Measurements from ENCODE around the gene MCC. TPM values are rescaled to one million over a fixed set of nuclear protein-coding genes. Genes with fewer than 3 reads are reported as not detected.

The MCC gene
- total and polyA plus RNA-seq, 12 donors, result 1.8 to 12.6 (median 8.9) TPM

DNA sequence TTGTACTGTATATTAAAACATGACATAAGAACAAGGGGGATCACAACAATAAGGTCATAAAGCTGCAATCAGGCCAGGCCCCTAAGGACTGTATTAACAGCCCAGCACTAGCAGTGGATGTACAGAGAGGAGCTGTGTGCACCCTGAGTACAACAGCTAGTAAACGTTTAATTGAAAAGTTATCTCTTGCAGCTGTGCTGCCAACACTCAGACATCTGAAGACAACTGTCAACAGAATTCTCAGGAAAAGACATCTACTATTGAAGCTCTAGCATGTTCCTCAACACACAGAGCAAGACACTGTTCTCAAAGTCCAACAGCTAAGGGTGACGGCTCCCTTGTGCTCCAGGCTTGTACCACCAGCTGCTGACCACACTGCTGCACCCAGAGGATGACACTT lies 312.1 kb downstream of the MCC start:
- H3K4me1 ChIP-seq (replicated peaks in 1 of 2), result peaks cover 0 to 8% of the 10 kb centered on the region in 2 donors
- H3K36me3 ChIP-seq (replicated peaks in 1 of 2), result no peaks in the 10 kb centered on the region
- TF ChIP-seq, protein P1, sequence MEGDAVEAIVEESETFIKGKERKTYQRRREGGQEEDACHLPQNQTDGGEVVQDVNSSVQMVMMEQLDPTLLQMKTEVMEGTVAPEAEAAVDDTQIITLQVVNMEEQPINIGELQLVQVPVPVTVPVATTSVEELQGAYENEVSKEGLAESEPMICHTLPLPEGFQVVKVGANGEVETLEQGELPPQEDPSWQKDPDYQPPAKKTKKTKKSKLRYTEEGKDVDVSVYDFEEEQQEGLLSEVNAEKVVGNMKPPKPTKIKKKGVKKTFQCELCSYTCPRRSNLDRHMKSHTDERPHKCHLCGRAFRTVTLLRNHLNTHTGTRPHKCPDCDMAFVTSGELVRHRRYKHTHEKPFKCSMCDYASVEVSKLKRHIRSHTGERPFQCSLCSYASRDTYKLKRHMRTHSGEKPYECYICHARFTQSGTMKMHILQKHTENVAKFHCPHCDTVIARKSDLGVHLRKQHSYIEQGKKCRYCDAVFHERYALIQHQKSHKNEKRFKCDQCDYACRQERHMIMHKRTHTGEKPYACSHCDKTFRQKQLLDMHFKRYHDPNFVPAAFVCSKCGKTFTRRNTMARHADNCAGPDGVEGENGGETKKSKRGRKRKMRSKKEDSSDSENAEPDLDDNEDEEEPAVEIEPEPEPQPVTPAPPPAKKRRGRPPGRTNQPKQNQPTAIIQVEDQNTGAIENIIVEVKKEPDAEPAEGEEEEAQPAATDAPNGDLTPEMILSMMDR (IDR thresholded peaks at IDR 0.05), result no peak
- no peak for TF ChIP-seq POLR2A (IDR thresholded peaks at IDR 0.05)
- DNase-seq, result no peak
- 79 to 80% (median 79%) methylated on average over 2 of the region's 2 CpGs for WGBS, 4 donors
- H3K27me3 ChIP-seq, result no peaks in the 10 kb centered on the region
- H3K27ac ChIP-seq, result no peak overlapping the region
- intact Hi-C loops (cut with DNase I), result no loop called here
- H3K9me3 ChIP-seq (replicated peaks in 1 of 3), result no peaks in the 10 kb centered on the region
- no peak overlapping the region for H3K4me3 ChIP-seq

DNA sequence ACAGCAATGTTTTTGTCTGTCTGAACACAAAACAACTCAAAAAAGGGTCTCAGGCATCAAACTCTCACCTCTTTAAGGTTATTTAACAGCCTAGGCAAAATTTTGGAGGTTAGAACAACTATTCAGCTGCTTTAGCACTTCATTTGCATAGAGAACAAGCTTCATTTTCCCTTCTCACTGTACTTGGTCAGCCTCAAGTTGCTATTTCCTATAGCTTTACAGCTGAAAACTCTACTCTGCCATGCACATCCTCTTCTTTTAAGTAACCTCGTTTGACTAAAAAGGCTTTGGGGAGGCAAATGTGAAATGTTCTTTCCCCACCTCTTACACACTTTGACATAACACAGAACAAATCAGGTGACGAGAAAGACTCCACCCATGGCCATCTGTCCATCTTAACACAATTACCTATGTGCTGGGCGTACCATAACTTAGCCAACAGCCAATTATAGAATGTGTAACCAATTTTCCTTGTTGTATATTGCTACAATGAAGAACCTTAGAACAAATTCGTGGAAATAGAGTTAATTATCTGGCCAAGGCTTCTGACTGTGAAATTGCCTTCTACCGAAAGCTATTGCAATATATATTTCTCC lies 315.9 kb downstream of the MCC start:
- TF ChIP-seq, protein P1 (IDR thresholded peaks at IDR 0.05), result no peak
- no peak for TF ChIP-seq POLR2A (IDR thresholded peaks at IDR 0.05)
- no peak for DNase-seq
- H3K36me3 ChIP-seq (replicated peaks in 1 of 2), result no peaks in the 10 kb centered on the region
- intact Hi-C loops (cut with DNase I), result no loop called here
- no peak overlapping the region for H3K27ac ChIP-seq
- H3K27me3 ChIP-seq, result no peaks in the 10 kb centered on the region
- H3K9me3 ChIP-seq (replicated peaks in 1 of 3), result no peaks in the 10 kb centered on the region
- H3K4me1 ChIP-seq (replicated peaks in 1 of 2), result no peaks in the 10 kb centered on the region
- WGBS, 4 donors, result 69 to 79% (median 75%) methylated on average over 5 of the region's 5 CpGs
- H3K4me3 ChIP-seq, result no peak overlapping the region

DNA sequence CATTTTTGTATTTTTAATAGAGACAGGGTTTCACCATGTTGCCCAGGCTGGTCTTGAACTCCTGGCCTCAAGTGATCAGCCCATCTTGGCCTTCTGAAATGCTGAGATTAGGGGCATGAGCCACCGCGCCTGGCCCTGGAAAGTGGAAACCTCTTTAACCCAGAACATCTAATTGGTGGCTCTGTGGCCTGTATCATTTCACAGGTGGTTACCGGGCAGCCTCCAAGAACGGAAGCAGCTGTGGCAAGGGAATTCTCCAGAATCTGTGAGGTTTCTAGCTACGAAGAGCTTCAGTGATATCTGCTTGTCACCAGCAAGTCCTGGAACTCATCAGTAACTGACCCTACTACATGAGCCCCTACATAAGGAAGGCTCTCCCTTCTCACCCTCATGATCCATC lies 316.7 kb downstream of the MCC start:
- Histone ChIP-seq H3K36me3 (replicated peaks in 1 of 2) (no peaks in the 10 kb centered on the region), H3K27ac (no peak overlapping the region), H3K4me1 (replicated peaks in 1 of 2) (no peaks in the 10 kb centered on the region), H3K9me3 (replicated peaks in 1 of 3) (no peaks in the 10 kb centered on the region), H3K4me3 (no peak overlapping the region), H3K27me3 (no peaks in the 10 kb centered on the region)
- no peak for TF ChIP-seq POLR2A (IDR thresholded peaks at IDR 0.05)
- TF ChIP-seq, protein P1 (IDR thresholded peaks at IDR 0.05), result no peak
- WGBS, 4 donors, result 94 to 98% (median 96%) methylated on average over 5 of the region's 5 CpGs
- intact Hi-C loops (cut with DNase I), result no loop called here
- DNase-seq, result no peak

DNA sequence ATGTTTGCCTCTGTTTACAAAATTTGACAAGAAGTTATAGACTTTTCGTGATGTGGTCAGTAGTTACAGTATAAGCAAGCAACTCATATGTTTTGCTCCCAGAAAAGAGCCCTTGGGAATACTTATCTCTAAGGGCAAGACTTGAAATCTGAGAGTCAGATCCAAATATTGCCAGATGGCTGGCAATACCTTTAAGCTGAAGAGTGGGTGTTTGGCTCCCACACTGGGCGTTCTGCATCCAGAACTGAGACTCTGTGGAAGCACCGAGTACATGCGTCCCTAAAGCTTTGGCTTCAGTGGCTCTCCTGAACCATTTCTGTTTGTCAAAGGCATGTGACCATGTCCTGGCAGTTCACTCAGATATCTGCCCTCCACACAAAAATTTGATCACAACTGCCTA lies 317.5 kb downstream of the MCC start:
- WGBS, 4 donors, result 73 to 93% (median 88%) methylated on average over 4 of the region's 4 CpGs
- H3K27ac ChIP-seq, result no peak overlapping the region
- no peaks in the 10 kb centered on the region for H3K4me1 ChIP-seq (replicated peaks in 1 of 2)
- intact Hi-C loops (cut with DNase I), result no loop called here
- H3K4me3 ChIP-seq, result no peak overlapping the region
- no peak for DNase-seq
- TF ChIP-seq, protein P1 (IDR thresholded peaks at IDR 0.05), result no peak
- TF ChIP-seq POLR2A (IDR thresholded peaks at IDR 0.05), result no peak
- no peaks in the 10 kb centered on the region for H3K36me3 ChIP-seq (replicated peaks in 1 of 2)
- H3K9me3 ChIP-seq (replicated peaks in 1 of 3), result no peaks in the 10 kb centered on the region
- H3K27me3 ChIP-seq, result no peaks in the 10 kb centered on the region
